Smooth muscle cell (in vitro differentiated cells): ENCODE measurements around the gene NFATC3. TPM values are rescaled to one million over a fixed set of nuclear protein-coding genes. Genes with fewer than 3 reads are reported as not detected.

Experiments
- DNase-seq: peaks from one replicate; lab custom pipeline; 2025; ENCODE audit not compliant: unreplicated experiment; lab: John Stamatoyannopoulos, UW
- H2AFZ ChIP-seq: fragments of 200-600 bp; sonication (generic); 2 replicates; pipeline ENCODE4 v1.6.0; 2016; ENCODE audit warnings: antibody characterized with exemption, low read depth, mild to moderate bottlenecking
- H3F3A ChIP-seq: fragments of 200-600 bp; sonication (generic); 2 replicates; pipeline ENCODE4 v1.6.0; 2017; ENCODE audit warnings: antibody characterized with exemption, low read depth
- H3K27ac ChIP-seq: fragments of 200-600 bp; sonication (generic); 2 replicates; pipeline ENCODE4 v1.5.1; 2016; ENCODE audit warnings: low read depth, mild to moderate bottlenecking
- H3K27me3 ChIP-seq: fragments of 200-600 bp; sonication (generic); 2 replicates; pipeline ENCODE4 v1.6.1; 2016; ENCODE audit warnings: low read depth, mild to moderate bottlenecking
- H3K36me3 ChIP-seq: fragments of 200-600 bp; sonication (generic); 2 replicates; pipeline ENCODE4 v1.5.1; 2016; ENCODE audit warnings: low read depth
- H3K4me1 ChIP-seq: fragments of 200-600 bp; sonication (generic); 2 replicates; pipeline ENCODE4 v1.5.1; 2016; ENCODE audit warnings: low read depth
- H3K4me2 ChIP-seq: fragments of 200-600 bp; sonication (generic); 2 replicates; pipeline ENCODE4 v1.6.0; 2016; ENCODE audit warnings: mild to moderate bottlenecking
- H3K4me3 ChIP-seq: fragments of 200-600 bp; sonication (generic); 2 replicates; pipeline ENCODE4 v1.5.1; 2016; ENCODE audit warnings: mild to moderate bottlenecking
- H3K79me2 ChIP-seq: fragments of 200-600 bp; sonication (generic); 2 replicates; pipeline ENCODE4 v1.6.0; 2016; ENCODE audit warnings: low read depth, mild to moderate bottlenecking
- H3K9ac ChIP-seq: fragments of 200-600 bp; sonication (generic); 2 replicates; pipeline ENCODE4 v1.6.0; 2016; ENCODE audit warnings: low read depth
- H3K9me3 ChIP-seq: fragments of 200-600 bp; sonication (generic); replicated peaks from 2 replicates; pipeline ENCODE4 v1.5.1; 2016; ENCODE audit warnings: low read depth
- H4K20me1 ChIP-seq: fragments of 200-600 bp; sonication (generic); 2 replicates; pipeline ENCODE4 v1.6.0; 2016; ENCODE audit warnings: low read depth
- WGBS: methylation state at CpG from one replicate; pipeline ENCODE4 v1.1.7; 2016; ENCODE audit warnings: low lambda C conversion rate; 5-methylcytosine and 5-hydroxymethylcytosine counted together
- polyA plus RNA-seq: library from polyadenylated mRNA; unstranded; fragments of >200 nt; fragmentation: Nextera tagmentation; extraction: Ambion mirVana; gene quantifications from 2 replicates; pipeline ENCODE4 v1.2.1, GENCODE V29; 2016
- total RNA-seq: library from RNA; depleted of rRNA; stranded (reverse); fragments of >200 nt; gene quantifications from 2 replicates; pipeline ENCODE4 v1.2.3, GENCODE V29; 2014
- TF ChIP-seq, protein P1 (sequence below): fragments of 200-600 bp; sonication (generic); IDR thresholded peaks from 2 replicates; pipeline ENCODE4 v1.5.1; 2017; ENCODE audit warnings: borderline replicate concordance, mild to moderate bottlenecking, antibody characterized with exemption; ENCODE audit not compliant: insufficient read depth, poor library complexity, severe bottlenecking

Gene NFATC3
- total and polyA plus RNA-seq, 2 experiments from 2014 or later, result 14.7 to 30.2 TPM

DNA sequence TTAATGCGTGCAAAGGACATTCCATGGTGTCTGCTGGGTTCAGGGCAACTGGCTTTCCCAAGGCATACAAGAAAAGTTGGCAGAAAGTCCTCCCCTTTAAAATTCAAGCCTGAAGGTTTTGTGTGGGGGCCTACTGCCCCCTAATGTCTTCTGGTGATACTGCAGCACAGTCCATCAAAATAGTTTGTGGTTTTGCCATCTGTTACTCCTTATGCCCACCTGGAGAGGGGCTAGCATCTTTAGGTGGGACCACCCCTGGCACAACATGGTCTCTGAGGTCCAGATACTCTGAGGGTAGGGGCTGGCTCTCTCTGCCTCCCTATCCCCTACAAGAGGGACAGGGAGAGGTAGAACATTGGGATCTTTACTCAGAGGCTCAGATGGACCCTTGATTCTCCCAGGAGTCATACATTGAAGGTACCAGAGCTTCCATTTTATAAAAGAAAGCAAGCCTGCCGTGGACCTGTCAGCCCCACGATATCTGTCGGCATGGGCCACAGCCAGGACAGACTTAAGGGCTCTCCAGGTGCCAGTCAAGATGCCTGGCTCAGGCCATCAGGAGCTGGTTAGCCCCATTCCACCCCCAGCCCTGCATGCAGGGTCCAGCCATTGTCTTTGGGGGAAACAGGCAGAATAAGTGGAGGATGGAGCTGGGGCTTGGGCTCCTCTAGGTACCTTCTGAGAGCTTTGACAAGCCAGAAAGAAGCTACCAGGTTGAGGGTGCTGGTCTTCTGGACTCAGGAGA lies 144.4 kb downstream of the NFATC3 start:
- WGBS, result 79% methylated on average over 4 of the region's 4 CpGs
- Histone ChIP-seq H3K36me3 (no peaks in the 10 kb centered on the region), H3K27me3 (no peaks in the 10 kb centered on the region), H3F3A (peaks cover 5% of the 10 kb centered on the region), H3K4me2 (no peak overlapping the region), H3K79me2 (no peaks in the 10 kb centered on the region), H3K9me3 (no peaks in the 10 kb centered on the region), H3K27ac (no peak overlapping the region), H3K4me1 (peaks cover under 1% of the 10 kb centered on the region), H4K20me1 (peaks cover 26% of the 10 kb centered on the region), H2AFZ (no peak overlapping the region), H3K9ac (no peak overlapping the region), H3K4me3 (no peak overlapping the region)
- TF ChIP-seq, protein P1, sequence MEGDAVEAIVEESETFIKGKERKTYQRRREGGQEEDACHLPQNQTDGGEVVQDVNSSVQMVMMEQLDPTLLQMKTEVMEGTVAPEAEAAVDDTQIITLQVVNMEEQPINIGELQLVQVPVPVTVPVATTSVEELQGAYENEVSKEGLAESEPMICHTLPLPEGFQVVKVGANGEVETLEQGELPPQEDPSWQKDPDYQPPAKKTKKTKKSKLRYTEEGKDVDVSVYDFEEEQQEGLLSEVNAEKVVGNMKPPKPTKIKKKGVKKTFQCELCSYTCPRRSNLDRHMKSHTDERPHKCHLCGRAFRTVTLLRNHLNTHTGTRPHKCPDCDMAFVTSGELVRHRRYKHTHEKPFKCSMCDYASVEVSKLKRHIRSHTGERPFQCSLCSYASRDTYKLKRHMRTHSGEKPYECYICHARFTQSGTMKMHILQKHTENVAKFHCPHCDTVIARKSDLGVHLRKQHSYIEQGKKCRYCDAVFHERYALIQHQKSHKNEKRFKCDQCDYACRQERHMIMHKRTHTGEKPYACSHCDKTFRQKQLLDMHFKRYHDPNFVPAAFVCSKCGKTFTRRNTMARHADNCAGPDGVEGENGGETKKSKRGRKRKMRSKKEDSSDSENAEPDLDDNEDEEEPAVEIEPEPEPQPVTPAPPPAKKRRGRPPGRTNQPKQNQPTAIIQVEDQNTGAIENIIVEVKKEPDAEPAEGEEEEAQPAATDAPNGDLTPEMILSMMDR, result peak; percentile 88
- DNase-seq, result no peak

DNA sequence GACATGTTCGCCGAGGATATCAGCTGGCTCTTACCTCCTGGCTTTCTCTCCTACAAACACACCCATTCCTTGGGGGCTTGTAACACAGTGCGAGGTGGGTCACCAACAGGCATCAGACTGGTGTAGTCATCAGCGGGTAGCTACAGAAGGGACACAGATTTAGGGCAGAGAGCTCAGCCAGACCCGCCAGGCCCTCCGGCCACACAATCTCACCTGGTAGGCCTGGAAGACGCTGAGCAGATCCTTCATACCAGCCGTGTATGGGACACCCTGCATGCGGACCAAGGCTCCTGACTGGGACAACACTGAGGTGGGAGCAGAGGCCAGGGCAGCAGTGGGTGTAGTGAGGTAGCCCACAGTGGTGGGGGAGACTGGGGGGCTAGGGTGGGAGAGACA lies 145.0 kb downstream of the NFATC3 start:
- Histone ChIP-seq H3K79me2 (no peaks in the 10 kb centered on the region), H3K27me3 (peaks cover 3% of the 10 kb centered on the region), H3F3A (peaks cover 11% of the 10 kb centered on the region), H3K27ac (no peak overlapping the region), H3K9ac (no peak overlapping the region), H3K9me3 (no peaks in the 10 kb centered on the region), H4K20me1 (peaks cover 26% of the 10 kb centered on the region), H3K36me3 (no peaks in the 10 kb centered on the region), H3K4me3 (no peak overlapping the region), H2AFZ (no peak overlapping the region), H3K4me1 (peaks cover 6% of the 10 kb centered on the region), H3K4me2 (no peak overlapping the region)
- WGBS, result 98% methylated on average over 9 of the region's 9 CpGs
- DNase-seq, result no peak
- TF ChIP-seq, protein P1, result no peak

DNA sequence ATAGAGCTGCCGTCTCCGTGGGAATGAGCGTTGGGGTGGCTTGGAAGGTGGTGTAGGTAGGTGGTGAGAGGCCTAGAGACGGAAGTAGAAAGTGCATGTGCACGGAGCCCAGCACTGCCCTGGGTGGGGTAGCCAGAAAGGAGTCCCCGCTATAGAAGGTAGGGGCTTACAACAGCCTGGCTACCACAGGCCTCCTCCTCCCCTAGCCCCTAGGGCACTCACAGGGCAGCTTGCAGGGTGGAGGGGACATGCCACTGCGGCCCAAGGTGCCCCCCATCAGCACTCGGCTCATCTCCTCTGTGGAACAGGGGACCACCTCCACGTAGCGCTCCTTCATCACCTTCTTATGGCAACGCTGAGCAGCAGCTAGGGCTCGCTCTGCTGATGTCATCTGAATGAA lies 145.8 kb downstream of the NFATC3 start:
- no peak overlapping the region for H3K9ac ChIP-seq
- 97% methylated on average over 12 of the region's 12 CpGs for WGBS

More for the DNA sequence above, 145.8 kb downstream of the NFATC3 start:
- Histone ChIP-seq H4K20me1 (peaks cover 26% of the 10 kb centered on the region), H3K4me2 (no peak overlapping the region), H3K4me1 (peaks cover 11% of the 10 kb centered on the region), H3K9me3 (no peaks in the 10 kb centered on the region), H3K4me3 (no peak overlapping the region), H3K36me3 (no peaks in the 10 kb centered on the region), H3K27ac (no peak overlapping the region), H3K27me3 (peaks cover 11% of the 10 kb centered on the region), H3K79me2 (no peaks in the 10 kb centered on the region), H2AFZ (no peak overlapping the region), H3F3A (peaks cover 12% of the 10 kb centered on the region)
- no peak for DNase-seq
- TF ChIP-seq, protein P1, result no peak
